Activated CD8-positive, alpha-beta T cell treated with anti-CD3 and anti-CD28 coated beads for 36 hours (primary cell): Measurements from ENCODE around the gene ABCC6. TPM values are rescaled to one million over a fixed set of nuclear protein-coding genes. Genes with fewer than 3 reads are reported as not detected.
A peak's percentile ranks its signal among the peaks of the same experiment; 100 is the strongest.

Experiments used
- ATAC-seq: fragments of 200-7000 bp; cut with Tn5 transposase; one replicate; pipeline ENCODE4 v1.10.0; 2021; ENCODE audit warnings: mild to moderate bottlenecking, moderate library complexity
- CTCF ChIA-PET: fragments of 350-600 bp; sonication (Branson Sonifier 250); formaldehyde crosslinking; loops from one replicate; lab custom pipeline; 2021; ENCODE audit warnings: antibody characterized with exemption; lab: Charles Lee
- POLR2A ChIA-PET: fragments of 350-600 bp; sonication (Branson Sonifier 250); formaldehyde crosslinking; loops from one replicate; lab custom pipeline; 2021; ENCODE audit warnings: antibody characterized with exemption; lab: Charles Lee
- DNase-seq: peaks from one replicate; pipeline ENCODE4 v3.0.0-alpha.2; 2020
- H3K27ac Mint-ChIP-seq: one replicate; pipeline ENCODE4 v1.8.0; 2021; ENCODE audit warnings: mild to moderate bottlenecking, mixed read lengths
- H3K27me3 Mint-ChIP-seq: one replicate; pipeline ENCODE4 v1.8.0; 2021; ENCODE audit warnings: mixed read lengths
- H3K36me3 Mint-ChIP-seq: one replicate; pipeline ENCODE4 v1.8.0; 2021; ENCODE audit warnings: low read depth, mixed read lengths
- H3K4me1 Mint-ChIP-seq: one replicate; pipeline ENCODE4 v1.8.0; 2021; ENCODE audit warnings: low read depth, mixed read lengths
- H3K4me3 Mint-ChIP-seq: one replicate; pipeline ENCODE4 v1.8.0; 2021; ENCODE audit warnings: mild to moderate bottlenecking, moderate library complexity, mixed read lengths
- H3K9me3 Mint-ChIP-seq: one replicate; pipeline ENCODE4 v1.8.0; 2021; ENCODE audit warnings: mixed read lengths
- intact Hi-C: fragments of 100-400 bp; cut with micrococcal nuclease; formaldehyde crosslinking; loops from one replicate; pipeline ENCODE4 v1.10.0; 2022
- total RNA-seq, 2 experiments: library from RNA; stranded (reverse); gene quantifications; one replicate each; pipeline ENCODE4 v1.2.3, GENCODE V29; 2021
- TF ChIP-seq, protein P1 (sequence below): fragments of 200-600 bp; IDR thresholded peaks from one replicate; pipeline ENCODE4 v1.8.0; 2022; ENCODE audit warnings: antibody characterized with exemption, mild to moderate bottlenecking

The ABCC6 gene
- total RNA-seq, 2 experiments from 2014 or later: not detected

DNA sequence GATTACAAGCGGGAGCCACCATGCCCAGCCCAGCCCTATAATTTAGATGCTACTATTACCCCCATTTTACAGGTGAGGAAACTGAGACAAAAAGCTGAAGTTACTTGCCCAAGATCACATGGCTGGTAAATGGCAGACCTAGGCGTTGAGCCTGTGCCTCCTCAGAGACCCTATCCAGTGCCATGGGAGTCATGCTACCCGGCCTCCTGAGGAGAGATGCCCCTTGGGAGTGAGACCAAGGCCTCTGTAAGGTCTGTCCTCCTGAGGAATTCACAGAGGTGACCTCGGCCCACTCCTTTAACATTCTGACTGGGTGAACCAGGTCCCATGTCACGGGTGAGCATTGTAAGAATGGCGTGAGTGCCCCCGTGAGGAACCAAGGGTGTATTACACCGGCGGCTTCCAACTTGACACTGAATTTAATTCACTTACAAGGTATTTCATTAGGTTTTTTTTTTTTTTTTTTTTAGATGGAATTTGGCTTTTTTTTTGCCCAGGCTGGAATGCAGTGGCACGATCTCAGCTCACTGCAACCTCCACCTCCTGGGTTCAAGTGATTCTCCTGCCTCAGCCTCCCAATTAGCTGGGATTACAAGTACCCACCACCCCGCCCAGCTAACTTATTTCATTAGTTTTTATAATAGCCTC lies 95.7 kb downstream of the ABCC6 start:
- Mint-ChIP-seq H3K36me3 (peaks cover 55% of the 10 kb centered on the region), H3K27ac (peak overlapping the region; percentile 64)
- intact Hi-C loops: loop anchor here (5.0 kb wide), 1 partner anchor 365 kb away; no protein-coding TSS in a partner anchor

GRCh38 chr16:16126896-16127295 lies 96.4 kb downstream of the ABCC6 start:
- no peak overlapping the region for H3K4me3 Mint-ChIP-seq
- ChIA-PET CTCF (interaction anchor here (0.6 to 1.7 kb wide), 11 partner anchors 10 to 366 kb away, joined by 3 to 6 read pairs (median 3); no protein-coding TSS in a partner anchor), POLR2A (no interaction called here)
- TF ChIP-seq, protein P1, sequence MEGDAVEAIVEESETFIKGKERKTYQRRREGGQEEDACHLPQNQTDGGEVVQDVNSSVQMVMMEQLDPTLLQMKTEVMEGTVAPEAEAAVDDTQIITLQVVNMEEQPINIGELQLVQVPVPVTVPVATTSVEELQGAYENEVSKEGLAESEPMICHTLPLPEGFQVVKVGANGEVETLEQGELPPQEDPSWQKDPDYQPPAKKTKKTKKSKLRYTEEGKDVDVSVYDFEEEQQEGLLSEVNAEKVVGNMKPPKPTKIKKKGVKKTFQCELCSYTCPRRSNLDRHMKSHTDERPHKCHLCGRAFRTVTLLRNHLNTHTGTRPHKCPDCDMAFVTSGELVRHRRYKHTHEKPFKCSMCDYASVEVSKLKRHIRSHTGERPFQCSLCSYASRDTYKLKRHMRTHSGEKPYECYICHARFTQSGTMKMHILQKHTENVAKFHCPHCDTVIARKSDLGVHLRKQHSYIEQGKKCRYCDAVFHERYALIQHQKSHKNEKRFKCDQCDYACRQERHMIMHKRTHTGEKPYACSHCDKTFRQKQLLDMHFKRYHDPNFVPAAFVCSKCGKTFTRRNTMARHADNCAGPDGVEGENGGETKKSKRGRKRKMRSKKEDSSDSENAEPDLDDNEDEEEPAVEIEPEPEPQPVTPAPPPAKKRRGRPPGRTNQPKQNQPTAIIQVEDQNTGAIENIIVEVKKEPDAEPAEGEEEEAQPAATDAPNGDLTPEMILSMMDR: no peak
- no peak for DNase-seq
- H3K27ac Mint-ChIP-seq: peak overlapping the region; percentile 64
- peaks cover 3% of the 10 kb centered on the region for H3K4me1 Mint-ChIP-seq
- no peaks in the 10 kb centered on the region for H3K27me3 Mint-ChIP-seq
- H3K36me3 Mint-ChIP-seq: peaks cover 62% of the 10 kb centered on the region
- peaks cover 12% of the 10 kb centered on the region for H3K9me3 Mint-ChIP-seq
- no peak for ATAC-seq
- intact Hi-C loops: loop anchor here (5.0 kb wide), 1 partner anchor 365 kb away; no protein-coding TSS in a partner anchor

More for the DNA sequence above, 95.7 kb downstream of the ABCC6 start:
- Mint-ChIP-seq H3K9me3 (peaks cover 12% of the 10 kb centered on the region), H3K27me3 (no peaks in the 10 kb centered on the region), H3K4me3 (no peak overlapping the region), H3K4me1 (peaks cover 3% of the 10 kb centered on the region)
- TF ChIP-seq, protein P1: peak; percentile 85
- ATAC-seq (peak; percentile 97), DNase-seq (peak; percentile 77)
- ChIA-PET POLR2A (interaction anchor here (0.6 kb wide), 1 partner anchor 294 kb away, joined by 3 read pairs; no protein-coding TSS in a partner anchor), CTCF (interaction anchor here (0.6 to 1.7 kb wide), 13 partner anchors 9 to 367 kb away, joined by 3 to 6 read pairs (median 3); no protein-coding TSS in a partner anchor)

DNA sequence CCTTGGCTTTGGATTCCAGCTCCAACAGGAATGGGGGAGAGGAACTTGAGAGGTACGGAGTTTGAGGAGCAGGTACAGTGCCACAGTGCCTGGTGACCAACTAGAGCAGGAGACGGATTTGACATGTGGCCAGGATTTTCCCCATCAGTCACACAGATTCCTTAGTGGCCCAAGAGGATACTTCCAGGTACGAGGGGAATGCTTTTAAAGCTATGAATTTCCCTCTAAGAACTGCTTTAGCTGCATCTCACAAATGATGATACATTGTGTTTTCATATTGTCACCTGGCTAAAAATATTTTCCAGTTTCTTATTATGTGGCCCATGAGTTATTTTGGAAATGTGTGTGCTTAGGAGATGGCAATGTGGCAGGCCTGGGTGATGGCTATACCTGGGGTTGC lies 98.3 kb downstream of the ABCC6 start:
- ChIA-PET CTCF (no interaction called here), POLR2A (no interaction called here)
- no peak overlapping the region for H3K4me3 Mint-ChIP-seq
- ATAC-seq (no peak), DNase-seq (no peak)
- intact Hi-C loops: loop anchor here (5.0 kb wide), 1 partner anchor 363 kb away; no protein-coding TSS in a partner anchor
- H3K36me3 Mint-ChIP-seq: peaks cover 73% of the 10 kb centered on the region
- H3K27ac Mint-ChIP-seq: no peak overlapping the region
- no peaks in the 10 kb centered on the region for H3K27me3 Mint-ChIP-seq
- H3K4me1 Mint-ChIP-seq: peaks cover 3% of the 10 kb centered on the region
- TF ChIP-seq, protein P1: no peak
- peaks cover 12% of the 10 kb centered on the region for H3K9me3 Mint-ChIP-seq

GRCh38 chr16:16124438-16124837 lies 98.9 kb downstream of the ABCC6 start:
- H3K36me3 Mint-ChIP-seq: peaks cover 72% of the 10 kb centered on the region
- POLR2A ChIA-PET: no interaction called here
- peaks cover 12% of the 10 kb centered on the region for H3K9me3 Mint-ChIP-seq
- peaks cover 3% of the 10 kb centered on the region for H3K4me1 Mint-ChIP-seq
- no peak overlapping the region for H3K4me3 Mint-ChIP-seq
- CTCF ChIA-PET: interaction anchor here (1.2 kb wide), 1 partner anchor 359 kb away, joined by 3 read pairs; no protein-coding TSS in a partner anchor
- DNase-seq: no peak
- intact Hi-C loops: no loop called here
- TF ChIP-seq, protein P1: no peak
- H3K27ac Mint-ChIP-seq: no peak overlapping the region
- no peaks in the 10 kb centered on the region for H3K27me3 Mint-ChIP-seq
- ATAC-seq: no peak

DNA sequence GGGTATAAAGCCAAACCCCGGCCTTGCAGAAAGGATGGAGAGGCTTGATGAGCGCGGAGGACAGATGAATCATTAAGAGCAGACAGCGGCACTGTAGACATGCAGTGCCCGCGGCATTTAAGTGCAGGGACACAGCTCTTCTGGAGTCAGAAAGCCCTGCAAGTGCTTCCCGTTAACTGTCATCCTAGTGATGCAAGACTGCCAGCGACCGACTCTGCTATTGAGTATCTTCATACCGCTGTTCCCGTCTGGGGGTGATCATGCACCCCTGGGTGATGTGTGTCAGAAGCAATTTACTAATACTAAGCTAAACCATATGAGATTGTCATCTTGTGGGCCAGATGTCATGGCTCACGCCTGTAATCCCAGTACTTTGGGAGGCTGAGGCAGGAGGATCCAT lies 101.0 kb downstream of the ABCC6 start:
- peaks cover 81% of the 10 kb centered on the region for H3K36me3 Mint-ChIP-seq
- H3K4me3 Mint-ChIP-seq: no peak overlapping the region
- POLR2A ChIA-PET: no interaction called here
- ATAC-seq (no peak), DNase-seq (no peak)
- peaks cover 20% of the 10 kb centered on the region for H3K9me3 Mint-ChIP-seq
- CTCF ChIA-PET: no interaction called here
- no peak overlapping the region for H3K27ac Mint-ChIP-seq
- H3K27me3 Mint-ChIP-seq: no peaks in the 10 kb centered on the region
- H3K4me1 Mint-ChIP-seq: no peaks in the 10 kb centered on the region
- intact Hi-C loops: no loop called here
- TF ChIP-seq, protein P1: no peak
